Activated CD8-positive, alpha-beta memory T cell treated with anti-CD3 and anti-CD28 coated beads for 36 hours (primary cell): ENCODE data around the gene PLK1. TPM values are rescaled to one million over a fixed set of nuclear protein-coding genes. Genes with fewer than 3 reads are reported as not detected.
"Not testable (repeated sequence)": the region's sequence is repeated elsewhere in the genome, so short reads cannot be mapped to it uniquely, and the experiment has no call there.

Experiments
- CTCF ChIA-PET: fragments of 350-600 bp; sonication (Branson Sonifier 250); formaldehyde crosslinking; loops from one replicate; lab custom pipeline; 2021; ENCODE audit warnings: antibody characterized with exemption; lab: Charles Lee
- POLR2A ChIA-PET: fragments of 350-600 bp; sonication (Branson Sonifier 250); formaldehyde crosslinking; loops from one replicate; lab custom pipeline; 2021; ENCODE audit warnings: antibody characterized with exemption; lab: Charles Lee
- total RNA-seq, 2 experiments: library from RNA; stranded (reverse); gene quantifications; one replicate each; pipeline ENCODE4 v1.2.3, GENCODE V29; 2021

The PLK1 gene
- total RNA-seq, 2 experiments from 2014 or later: 63.9 to 65.0 TPM

DNA sequence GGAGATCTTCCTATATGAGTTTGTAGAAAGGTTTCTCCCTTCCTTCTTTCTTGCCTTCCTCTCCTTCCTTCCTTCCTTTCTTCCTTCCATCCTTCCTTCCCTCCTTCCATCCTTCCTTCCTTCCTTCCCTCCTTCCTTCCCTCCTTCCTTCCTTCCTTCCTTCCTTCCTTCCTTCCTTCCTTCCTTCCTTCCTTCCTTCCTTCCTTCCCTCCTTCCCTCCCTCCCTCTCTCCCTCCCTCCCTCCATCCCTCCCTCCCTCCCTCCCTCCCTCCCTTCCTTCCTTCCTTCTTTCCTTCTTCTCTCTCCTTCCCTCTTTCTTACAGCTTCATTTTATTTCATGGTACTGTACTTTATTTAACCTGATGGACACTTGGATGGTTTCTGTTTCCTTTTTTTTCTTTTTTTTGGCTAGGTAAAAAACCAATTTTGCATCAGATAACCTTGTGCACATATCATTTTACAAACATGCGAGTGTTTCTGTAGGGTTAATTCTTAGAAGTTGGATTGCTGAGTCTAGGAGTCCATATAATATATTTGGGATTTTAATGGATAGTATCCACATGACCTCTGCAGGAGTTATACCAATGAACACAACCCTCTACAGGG, 58.8 kb downstream of the PLK1 start:
- POLR2A ChIA-PET: not testable (repeated sequence)
- CTCF ChIA-PET: interaction anchor here (1.1 kb wide), 1 partner anchor 10 kb away, joined by 4 read pairs; no protein-coding TSS in a partner anchor

DNA sequence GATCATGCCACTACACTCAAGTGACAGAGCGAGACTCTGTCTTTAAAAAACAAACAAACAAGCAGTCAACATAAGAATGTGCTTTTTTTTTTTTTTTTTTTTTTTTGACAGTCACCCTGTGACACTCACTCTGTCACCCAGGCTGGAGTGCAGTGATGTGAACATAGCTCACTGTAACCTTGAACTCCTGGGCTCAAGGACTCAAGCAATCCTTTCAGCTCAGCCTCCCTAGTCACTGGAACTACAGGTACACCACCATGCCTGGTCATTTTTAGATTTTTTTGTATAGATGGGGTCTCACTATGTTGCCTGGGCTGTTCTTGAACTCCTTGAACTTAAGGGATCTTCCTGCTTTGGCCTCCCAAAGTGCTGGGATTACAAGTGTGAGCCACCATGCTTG, 60.8 kb downstream of the PLK1 start:
- CTCF ChIA-PET: no interaction called here

More for the DNA sequence above, 60.8 kb downstream of the PLK1 start:
- POLR2A ChIA-PET: no interaction called here

Other genes with a start within 250 kb of the PLK1 start
- 10 to 100 TPM; 16.5 to 18.3 TPM for gene COG7, start 225.7 kb upstream of the PLK1 start, total RNA-seq
- 10 to 100 TPM; 90.4 to 95.6 TPM for gene GGA2, start 168.4 kb upstream of the PLK1 start, total RNA-seq
- 10 to 100 TPM; 25.6 to 28.2 TPM for gene EARS2, start 121.5 kb upstream of the PLK1 start, total RNA-seq
- gene UBFD1, start 121.2 kb upstream of the PLK1 start, total RNA-seq: 10 to 100 TPM; 56.7 to 62.3 TPM
- gene NDUFAB1, start 82.6 kb upstream of the PLK1 start, total RNA-seq: 100 to 1,000 TPM; 182 to 186 TPM
- 10 to 100 TPM; 29.4 to 29.8 TPM for gene PALB2, start 37.6 kb upstream of the PLK1 start, total RNA-seq
- 10 to 100 TPM; 88.3 to 89.5 TPM for gene DCTN5, start 37.4 kb upstream of the PLK1 start, total RNA-seq
- not detected for gene ERN2, start 34.3 kb downstream of the PLK1 start, total RNA-seq
- not detected for gene CHP2, start 76.1 kb downstream of the PLK1 start, total RNA-seq
- 10 to 100 TPM; 97.1 to 99.0 TPM for gene PRKCB, start 157.1 kb downstream of the PLK1 start, total RNA-seq